Mesodermal cell (in vitro differentiated cells): ENCODE results near the gene ANXA4.

Experiments
- H3K27ac ChIP-seq: 2 replicates; pipeline ENCODE4 v1.7.0; 2013; ENCODE audit warnings: mild to moderate bottlenecking, low read depth, low read length, moderate library complexity; ENCODE audit not compliant: severe bottlenecking
- H3K36me3 ChIP-seq: 2 replicates; pipeline ENCODE4 v1.7.1; 2013; ENCODE audit warnings: mild to moderate bottlenecking, low read length, moderate library complexity; ENCODE audit not compliant: control insufficient read depth, insufficient read depth
- H3K4me1 ChIP-seq: one replicate; pipeline ENCODE4 v1.7.1; 2013; ENCODE audit warnings: mild to moderate bottlenecking, low read length; ENCODE audit not compliant: insufficient read depth, control insufficient read depth, poor library complexity, severe bottlenecking
- H3K4me3 ChIP-seq: 2 replicates; pipeline ENCODE4 v1.7.0; 2013; ENCODE audit warnings: low read length, control low read depth, mild to moderate bottlenecking; ENCODE audit not compliant: insufficient read depth, poor library complexity, severe bottlenecking; ENCODE audit errors: extremely low read depth
- H3K9me3 ChIP-seq: 2 replicates; pipeline ENCODE4 v1.7.1; 2013; ENCODE audit warnings: mild to moderate bottlenecking, low read length, moderate library complexity; ENCODE audit not compliant: control insufficient read depth
- WGBS, 2 experiments: methylation state at CpG; one replicate each; pipeline ENCODE4 v1.1.5; 2013; ENCODE audit warnings: missing lambda C conversion rate in 2 of 2; ENCODE audit not compliant: insufficient coverage in 2 of 2; 5-methylcytosine and 5-hydroxymethylcytosine counted together

Gene ANXA4

GRCh38 chr2:69779258-69780001 lies 37.5 kb downstream of the ANXA4 start:
- Histone ChIP-seq H3K36me3 (no peaks in the 10 kb centered on the region), H3K9me3 (peaks cover 7% of the 10 kb centered on the region), H3K4me3 (no peak overlapping the region), H3K27ac (no peak overlapping the region), H3K4me1 (no peaks in the 10 kb centered on the region)
- 81 to 96% methylated on average over 3 to 4 of the region's 5 CpGs for WGBS, 2 experiments

GRCh38 chr2:69780921-69781320 lies 39.0 kb downstream of the ANXA4 start:
- Histone ChIP-seq H3K9me3 (peaks cover 7% of the 10 kb centered on the region), H3K4me1 (no peaks in the 10 kb centered on the region), H3K27ac (no peak overlapping the region), H3K36me3 (no peaks in the 10 kb centered on the region), H3K4me3 (no peak overlapping the region)
- 94% methylated on average over 2 of the region's 5 CpGs; no CpG with 5 or more reads in 1 of the 2 experiments for WGBS, 2 experiments

- H3K27ac ChIP-seq, result no peak overlapping the region
- H3K36me3 ChIP-seq, result no peaks in the 10 kb centered on the region
- H3K4me3 ChIP-seq, result no peak overlapping the region
- H3K4me1 ChIP-seq, result no peaks in the 10 kb centered on the region
- H3K9me3 ChIP-seq, result peaks cover 1% of the 10 kb centered on the region
- 93 to 100% methylated on average over 2 of the region's 5 CpGs for WGBS, 2 experiments
Observed at GRCh38 chr2:69781321-69782248, 39.7 kb downstream of the ANXA4 start.

- Histone ChIP-seq H3K9me3 (no peaks in the 10 kb centered on the region), H3K36me3 (no peaks in the 10 kb centered on the region), H3K27ac (no peak overlapping the region), H3K4me3 (no peak overlapping the region), H3K4me1 (no peaks in the 10 kb centered on the region)
- WGBS, 2 experiments, result 79 to 100% methylated on average over 2 to 3 of the region's 5 CpGs
Observed at GRCh38 chr2:69784228-69784627, 42.3 kb downstream of the ANXA4 start.

GRCh38 chr2:69785358-69785757 lies 43.4 kb downstream of the ANXA4 start:
- Histone ChIP-seq H3K27ac (no peak overlapping the region), H3K9me3 (no peaks in the 10 kb centered on the region), H3K4me3 (no peak overlapping the region), H3K4me1 (peaks cover 11% of the 10 kb centered on the region), H3K36me3 (no peaks in the 10 kb centered on the region)
- 93 to 100% methylated on average over 2 of the region's 2 CpGs for WGBS, 2 experiments

GRCh38 chr2:69786052-69786560 lies 44.2 kb downstream of the ANXA4 start:
- Histone ChIP-seq H3K4me3 (no peak overlapping the region), H3K36me3 (no peaks in the 10 kb centered on the region), H3K4me1 (peaks cover 18% of the 10 kb centered on the region), H3K27ac (no peak overlapping the region), H3K9me3 (no peaks in the 10 kb centered on the region)
- 85 to 100% methylated on average over 1 to 3 of the region's 4 CpGs for WGBS, 2 experiments

GRCh38 chr2:69789175-69789721 lies 47.3 kb downstream of the ANXA4 start:
- Histone ChIP-seq H3K27ac (peak overlapping the region; percentile 99), H3K36me3 (no peaks in the 10 kb centered on the region), H3K4me1 (peaks cover 18% of the 10 kb centered on the region), H3K9me3 (no peaks in the 10 kb centered on the region), H3K4me3 (no peak overlapping the region)
- WGBS, 2 experiments, result 61 to 100% methylated on average over 2 to 5 of the region's 7 CpGs

GRCh38 chr2:69789772-69790600 lies 48.1 kb downstream of the ANXA4 start:
- peak overlapping the region; percentile 99 for H3K27ac ChIP-seq
- H3K9me3 ChIP-seq, result no peaks in the 10 kb centered on the region
- WGBS, 2 experiments, result 42 to 75% methylated on average over 4 of the region's 7 CpGs
- no peak overlapping the region for H3K4me3 ChIP-seq
- peaks cover 18% of the 10 kb centered on the region for H3K4me1 ChIP-seq
- no peaks in the 10 kb centered on the region for H3K36me3 ChIP-seq

GRCh38 chr2:69790601-69790959 lies 48.6 kb downstream of the ANXA4 start:
- H3K36me3 ChIP-seq, result no peaks in the 10 kb centered on the region
- 100% methylated on average over 1 of the region's 1 CpG; no CpG with 5 or more reads in 1 of the 2 experiments for WGBS, 2 experiments
- H3K27ac ChIP-seq, result peak overlapping the region; percentile 99
- peaks cover 18% of the 10 kb centered on the region for H3K4me1 ChIP-seq
- no peak overlapping the region for H3K4me3 ChIP-seq
- no peaks in the 10 kb centered on the region for H3K9me3 ChIP-seq

GRCh38 chr2:69791045-69791444 lies 49.1 kb downstream of the ANXA4 start:
- Histone ChIP-seq H3K9me3 (no peaks in the 10 kb centered on the region), H3K4me3 (no peak overlapping the region), H3K36me3 (no peaks in the 10 kb centered on the region), H3K27ac (peak overlapping the region; percentile 99), H3K4me1 (peaks cover 18% of the 10 kb centered on the region)
